Fibroblast of gingiva (primary cell): ENCODE data around the gene CRACR2A.
A peak's percentile ranks its signal among the peaks of the same experiment; 100 is the strongest.

ENCODE experiments used
- DNase-seq: peaks from one replicate; pipeline ENCODE4 v3.0.0-alpha.2; 2011; ENCODE audit warnings: low read depth

CRACR2A gene

GRCh38 chr12:3725388-3726115, 27.4 kb downstream of the CRACR2A start:
- peak; percentile 84 for DNase-seq

- peak; percentile 19 for DNase-seq
Observed at GRCh38 chr12:3723916-3724805, 28.7 kb downstream of the CRACR2A start.

DNA sequence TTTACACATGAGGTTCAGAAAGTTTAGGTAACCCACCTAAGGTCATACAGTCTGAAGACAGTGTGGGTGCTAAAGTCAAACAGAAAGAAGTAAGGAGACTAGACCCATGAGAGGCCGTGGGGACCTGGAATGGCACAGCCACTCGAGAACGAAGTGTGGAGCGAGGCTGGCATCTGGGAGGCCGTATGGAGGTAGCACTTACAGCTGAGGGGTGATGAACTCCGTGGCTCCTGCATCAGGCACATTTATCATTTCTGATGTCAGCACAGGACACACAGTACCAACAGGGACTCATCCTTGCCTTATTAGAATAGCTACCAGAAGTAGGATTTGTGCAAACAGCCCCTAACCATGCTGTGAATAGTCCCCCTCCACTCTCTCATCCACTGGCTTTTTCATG, 30.5 kb downstream of the CRACR2A start:
- no peak for DNase-seq

GRCh38 chr12:3720772-3721171, 32.1 kb downstream of the CRACR2A start:
- DNase-seq = no peak

DNA sequence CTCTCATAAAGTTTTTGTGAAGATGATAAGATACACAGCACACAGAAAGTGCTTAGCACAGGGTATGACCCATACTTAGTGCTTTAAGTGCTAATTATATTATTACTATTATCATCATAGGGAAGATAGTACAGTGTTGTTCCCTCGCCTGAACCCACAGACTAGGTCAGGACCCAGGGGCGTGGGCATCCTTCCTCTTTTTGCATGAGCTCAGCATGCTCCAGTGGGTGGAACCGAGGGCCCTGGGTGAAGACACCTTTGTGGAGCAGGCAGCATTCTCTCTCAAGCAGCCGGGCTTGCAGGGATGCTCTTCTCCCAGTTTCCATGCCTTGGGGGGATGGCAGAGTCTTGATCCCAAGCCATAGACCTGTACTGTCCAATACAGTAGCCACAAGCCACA, 34.8 kb downstream of the CRACR2A start:
- DNase-seq = no peak

DNA sequence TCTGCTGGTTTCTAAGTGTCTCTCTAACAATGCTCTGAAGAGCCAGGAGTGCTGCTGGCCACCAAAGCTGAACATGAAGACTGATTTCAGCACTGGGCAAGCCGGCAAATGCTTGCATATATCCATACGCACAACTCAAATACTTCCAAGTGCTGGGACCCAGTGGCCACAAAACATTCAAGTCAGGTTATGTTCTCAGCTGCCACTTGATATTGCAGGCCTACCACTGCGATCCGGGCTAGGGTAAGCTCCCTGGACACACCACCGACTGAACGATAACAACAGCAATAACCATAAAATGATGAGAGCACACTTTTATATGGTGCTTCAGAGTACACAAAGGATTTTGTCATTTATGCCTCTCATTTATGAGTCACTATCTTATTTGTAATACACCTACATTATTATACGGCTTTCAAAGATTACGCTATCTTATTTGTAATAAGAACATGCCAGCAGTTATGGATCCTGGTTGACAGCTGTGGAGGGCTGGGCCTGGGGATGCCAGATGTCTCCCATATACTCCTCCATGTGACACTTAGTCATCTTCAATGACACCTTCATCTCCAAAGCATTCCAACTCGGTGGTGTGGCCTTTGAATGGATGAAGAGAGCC, 35.5 kb downstream of the CRACR2A start:
- no peak for DNase-seq

DNA sequence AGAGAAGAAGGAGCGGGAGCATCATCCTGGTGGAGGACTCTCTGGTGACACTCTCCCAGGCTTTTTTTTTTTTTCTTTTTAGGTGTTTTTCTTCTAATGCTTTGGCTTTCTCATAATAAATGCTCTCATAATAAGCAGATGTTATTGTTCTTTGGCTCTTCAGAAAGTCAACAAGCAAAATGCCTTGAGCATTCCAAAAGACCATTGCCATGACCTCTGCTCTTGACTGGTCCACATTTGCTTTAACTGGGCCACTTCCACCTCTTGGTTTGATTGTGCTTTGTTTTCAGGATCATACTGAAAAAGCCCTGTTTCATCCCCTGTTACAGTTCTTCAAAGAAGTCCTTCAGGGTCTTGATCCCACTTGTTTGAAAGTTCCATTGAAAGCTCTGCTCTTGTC, 36.9 kb downstream of the CRACR2A start:
- peak; percentile 8 for DNase-seq

- no peak for DNase-seq
Observed at GRCh38 chr12:3713947-3714346, 39.0 kb downstream of the CRACR2A start.

DNA sequence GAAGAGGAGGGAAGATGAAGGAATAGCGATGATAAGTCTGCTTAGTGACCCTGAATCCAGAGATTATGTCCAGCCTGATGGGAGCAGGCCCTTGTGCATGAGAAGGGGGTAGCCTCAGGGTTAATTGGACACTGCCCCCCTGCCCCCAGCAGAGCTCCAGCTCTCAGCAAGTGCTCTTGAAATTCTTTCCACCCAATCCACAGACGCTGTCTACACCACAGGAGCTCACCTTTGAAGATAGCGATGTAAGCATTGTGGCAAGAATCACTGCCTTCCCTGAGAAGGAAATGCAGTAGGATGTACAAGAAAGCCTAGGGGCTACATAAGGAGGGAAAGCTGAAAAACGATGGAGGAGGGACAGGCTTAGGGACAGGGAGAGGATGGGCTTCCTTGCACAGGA, 39.4 kb downstream of the CRACR2A start:
- DNase-seq = no peak

GRCh38 chr12:3712209-3712992, 40.5 kb downstream of the CRACR2A start:
- DNase-seq = peak; percentile 16

- no peak for DNase-seq
Observed at GRCh38 chr12:3705354-3705675, 47.6 kb downstream of the CRACR2A start.

- DNase-seq = peak; percentile 63
Observed at GRCh38 chr12:3704512-3705353, 48.2 kb downstream of the CRACR2A start.

- peak; percentile 71 for DNase-seq
Observed at GRCh38 chr12:3700861-3701260, 52.0 kb downstream of the CRACR2A start.

- peak; percentile 100 for DNase-seq
Observed at GRCh38 chr12:3698218-3698974, 54.5 kb downstream of the CRACR2A start.

GRCh38 chr12:3697311-3697870, 55.5 kb downstream of the CRACR2A start:
- DNase-seq = peak; percentile 42

DNA sequence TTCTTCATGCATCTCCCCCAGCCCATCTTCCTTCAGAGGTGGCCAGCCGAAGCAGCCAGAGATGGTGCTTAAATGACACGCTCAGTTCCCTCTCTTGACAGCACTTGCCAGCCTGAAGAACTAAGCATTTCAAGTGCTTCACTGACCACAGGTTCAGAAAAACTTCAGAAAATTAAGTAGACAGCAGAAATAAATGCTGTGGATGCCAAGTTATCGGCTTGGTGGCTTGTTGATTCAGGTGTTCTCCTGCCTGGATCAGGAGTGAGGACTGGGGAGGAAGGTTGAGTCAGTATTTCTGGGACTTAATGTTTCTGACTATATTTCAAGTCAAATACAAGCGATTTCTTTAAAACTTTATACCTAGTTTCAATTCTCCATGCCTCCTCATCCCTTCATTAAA, 58.2 kb downstream of the CRACR2A start:
- DNase-seq = no peak

- no peak for DNase-seq
Observed at GRCh38 chr12:3692616-3693365, 60.1 kb downstream of the CRACR2A start.

DNA sequence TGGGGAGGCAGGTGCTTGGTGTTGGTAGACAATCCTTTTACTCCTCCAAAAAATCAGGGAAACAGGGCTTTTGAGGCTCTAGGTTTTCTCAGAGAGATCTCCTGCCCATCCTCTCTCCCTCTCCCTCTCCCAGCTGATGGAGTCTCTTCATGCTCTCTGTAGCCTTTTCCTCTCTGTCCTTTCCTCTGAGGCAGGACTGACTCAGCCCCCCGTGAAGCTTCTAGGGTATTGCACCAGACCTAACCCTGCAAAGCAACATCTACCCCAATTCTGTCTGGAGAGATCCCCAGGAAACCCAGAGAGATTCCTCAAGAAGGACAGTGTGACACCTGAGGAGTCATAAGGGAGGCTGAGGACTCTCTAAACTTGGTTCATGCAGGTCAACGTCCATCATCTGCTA, 66.4 kb downstream of the CRACR2A start:
- no peak for DNase-seq

- DNase-seq = no peak
Observed at GRCh38 chr12:3685830-3686229, 67.1 kb downstream of the CRACR2A start.
